Sigmoid colon (tissue), 3 donors: ENCODE measurements around the gene EHF.

Source experiments
- CTCF ChIP-seq, 4 experiments: fragments of 450-650 bp in 3 of 4; fragments of 200-600 bp in 1 of 4; IDR thresholded peaks; one replicate each; pipeline ENCODE4 v1.5.1; 2016 to 2019; ENCODE audit warnings: antibody characterized with exemption in 4 of 4, mild to moderate bottlenecking in 3 of 4, moderate library complexity in 2 of 4
- POLR2A ChIP-seq, 2 donors: fragments of 450-650 bp; IDR thresholded peaks; one replicate each; pipeline ENCODE4 v1.6.1; 2016; ENCODE audit warnings: antibody characterized with exemption in 2 of 2, mild to moderate bottlenecking in 2 of 2, moderate library complexity in 2 of 2

DNA sequence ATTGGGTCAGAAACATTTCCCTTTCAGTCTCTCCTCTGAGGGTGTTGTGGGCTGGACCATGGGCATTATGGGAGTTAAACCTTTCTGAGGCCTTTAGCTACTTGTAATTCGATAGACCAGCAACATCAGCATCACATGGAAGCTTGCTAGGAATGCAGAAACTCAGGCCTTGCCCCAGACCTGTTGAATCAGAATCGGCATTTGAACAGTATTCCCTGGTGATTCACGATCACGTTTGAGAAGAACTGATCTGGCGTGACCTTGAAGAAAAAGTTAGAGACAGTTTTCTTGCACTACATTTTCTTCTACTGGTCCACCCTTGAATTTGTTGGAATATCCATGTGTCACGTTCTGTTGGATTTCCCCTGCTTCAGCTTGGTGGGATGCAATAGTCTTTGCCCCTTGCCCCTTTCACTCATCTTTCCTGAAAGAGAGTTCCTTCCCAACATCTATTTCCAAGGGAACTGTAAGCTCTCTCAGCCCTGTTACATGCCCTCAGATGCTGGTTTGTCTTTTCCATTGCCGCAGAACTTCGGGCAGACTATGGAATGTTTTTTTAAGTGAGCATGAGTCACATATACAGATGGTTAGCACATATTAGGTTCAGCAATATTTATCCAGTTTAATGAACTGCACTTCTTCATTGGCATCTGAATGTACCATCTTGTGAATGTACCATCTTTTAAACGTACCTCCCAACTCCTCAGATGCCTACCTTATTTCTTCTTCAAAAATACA, 23.9 kb downstream of the EHF start:
- TF ChIP-seq CTCF (IDR thresholded peaks at IDR 0.05), result no peak
- no peak for TF ChIP-seq POLR2A (IDR thresholded peaks at IDR 0.05)
